Thyroid gland (tissue), 4 donors: ENCODE measurements around the gene RPL34. TPM values are rescaled to one million over a fixed set of nuclear protein-coding genes. Genes with fewer than 3 reads are reported as not detected.
A peak's percentile ranks its signal among the peaks of the same experiment; 100 is the strongest.

Source experiments
- DNase-seq, 2 donors: peaks; one replicate each; pipeline ENCODE4 v3.0.0-alpha.2; 2019
- H3K27ac ChIP-seq, 3 donors: fragments of 200-600 bp; sonication (generic); 1 replicate in 2 of 3; 2 replicates in 1 of 3; pipeline ENCODE4 v1.5.1; 2016 to 2019; ENCODE audit warnings: mild to moderate bottlenecking in 1 of 3, moderate library complexity in 1 of 3
- H3K27me3 ChIP-seq: fragments of 200-600 bp; sonication (generic); one replicate; pipeline ENCODE4 v1.5.1; 2019
- H3K36me3 ChIP-seq, 2 donors: fragments of 200-600 bp; sonication (generic); one replicate each; pipeline ENCODE4 v1.5.1; 2016 to 2019
- H3K4me1 ChIP-seq, 2 donors: fragments of 200-600 bp; sonication (generic); one replicate each; pipeline ENCODE4 v1.5.1; 2017 to 2019
- H3K4me3 ChIP-seq, 3 donors: fragments of 200-600 bp; sonication (generic); replicated peaks in 1 of 3; 1 replicate in 2 of 3; 2 replicates in 1 of 3; pipeline ENCODE4 v1.5.1; 2016; ENCODE audit warnings: mild to moderate bottlenecking in 1 of 3
- H3K9me3 ChIP-seq: fragments of 200-600 bp; sonication (generic); one replicate; pipeline ENCODE4 v1.5.1; 2017
- CTCF ChIP-seq, 6 experiments: fragments of 200-600 bp in 3 of 6; fragments of 450-650 bp in 3 of 6; sonication (generic) in 3 of 6; IDR thresholded peaks; one replicate each; pipeline ENCODE4 v1.5.1; 2016 to 2019; ENCODE audit warnings: antibody characterized with exemption in 6 of 6, mild to moderate bottlenecking in 2 of 6, inconsistent platforms in 1 of 6, moderate library complexity in 1 of 6
- POLR2A ChIP-seq, 2 donors: fragments of 450-650 bp; IDR thresholded peaks; one replicate each; pipeline ENCODE4 v1.6.1; 2017; ENCODE audit warnings: antibody characterized with exemption in 2 of 2, mild to moderate bottlenecking in 2 of 2, moderate library complexity in 1 of 2
- WGBS, 2 donors: methylation state at CpG; one replicate each; pipeline ENCODE4 v1.1.5; 2017; 5-methylcytosine and 5-hydroxymethylcytosine counted together
- intact Hi-C: fragments of 100-400 bp; cut with DNase I; formaldehyde crosslinking; loops from one replicate; pipeline ENCODE4 v1.15.1; 2023
- total RNA-seq, 4 donors: library from RNA; depleted of rRNA; stranded (reverse); fragments of >200 nt; gene quantifications; one replicate each; pipeline ENCODE4 v1.2.3, GENCODE V29; 2016

The RPL34 gene
- total RNA-seq, 4 donors from 2014 or later = 735 to 3,219 (median 917) TPM

GRCh38 chr4:108612365-108612764, 8.0 kb upstream of the RPL34 start:
- TF ChIP-seq POLR2A (IDR thresholded peaks at IDR 0.05) (no peak), CTCF (IDR thresholded peaks at IDR 0.05) (no peak)
- no peak overlapping the region for H3K4me3 ChIP-seq
- H3K27me3 ChIP-seq = no peaks in the 10 kb centered on the region
- no peak overlapping the region for H3K27ac ChIP-seq
- H3K36me3 ChIP-seq = no peaks in the 10 kb centered on the region
- DNase-seq = no peak
- H3K9me3 ChIP-seq = no peaks in the 10 kb centered on the region
- intact Hi-C loops = no loop called here
- 86 to 91% methylated on average over 6 of the region's 6 CpGs for WGBS, 2 donors
- no peaks in the 10 kb centered on the region for H3K4me1 ChIP-seq

- peak overlapping the region in 1 of 3 donors; percentile 42 for H3K27ac ChIP-seq
- intact Hi-C loops = no loop called here
- 80 to 84% methylated on average over 7 of the region's 7 CpGs for WGBS, 2 donors
- H3K4me1 ChIP-seq = peaks cover 7% of the 10 kb centered on the region in 2 donors
- TF ChIP-seq CTCF (IDR thresholded peaks at IDR 0.05) (no peak), POLR2A (IDR thresholded peaks at IDR 0.05) (no peak)
- peak overlapping the region in 2 of 3 donors; percentile 6 to 76 for H3K4me3 ChIP-seq
- DNase-seq = no peak
- H3K9me3 ChIP-seq = no peaks in the 10 kb centered on the region
- H3K27me3 ChIP-seq = no peaks in the 10 kb centered on the region
- peaks cover 22 to 26% of the 10 kb centered on the region in 2 donors for H3K36me3 ChIP-seq
Measured at GRCh38 chr4:108619372-108620100, 840 bp upstream of the RPL34 start.

DNA sequence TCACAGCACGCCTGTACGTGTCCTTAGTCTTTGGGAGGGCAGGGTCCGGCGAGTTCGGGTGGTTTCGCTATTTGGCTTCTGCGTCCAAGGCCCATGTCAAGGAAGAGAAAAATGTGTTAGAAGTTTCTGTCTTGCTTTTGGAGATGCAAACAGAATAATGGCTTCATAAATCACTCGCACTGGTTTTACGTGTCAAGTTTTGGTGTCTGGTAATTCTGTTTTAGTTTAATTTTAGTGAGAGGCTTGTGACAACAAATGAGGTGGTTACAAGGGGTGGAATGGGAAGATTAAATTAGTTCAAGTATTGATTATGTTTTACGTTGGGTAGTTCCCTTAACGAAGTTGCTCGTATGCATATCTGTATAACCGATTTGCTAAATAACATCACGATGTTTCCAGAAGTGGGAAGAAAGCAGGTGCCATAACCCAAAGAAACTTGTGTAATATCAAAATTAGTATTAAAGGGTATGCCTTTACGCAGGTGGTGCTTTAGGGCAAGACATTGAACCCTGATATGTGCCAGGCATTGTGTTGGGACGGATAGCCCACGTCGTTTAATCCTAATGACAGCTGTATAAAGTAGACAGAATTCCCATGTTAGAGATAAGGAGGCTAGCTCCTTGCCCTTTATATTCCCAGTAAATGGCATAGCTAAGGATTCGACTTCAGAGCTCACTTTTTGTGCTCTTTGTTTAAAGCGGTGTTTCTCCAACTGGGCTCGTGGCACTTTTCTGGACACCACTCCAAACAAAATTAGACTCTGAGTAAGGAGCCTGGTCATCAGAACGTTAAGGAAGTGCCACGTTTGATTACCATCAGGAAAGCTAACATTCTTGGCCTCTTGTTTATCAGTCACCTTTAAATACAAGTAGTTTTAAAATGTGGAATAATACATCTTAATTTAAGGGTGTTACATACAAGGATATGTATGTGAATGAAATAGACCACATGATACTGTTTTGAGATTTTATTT, 843 bp downstream of the RPL34 start:
- WGBS, 2 donors = 12 to 14% methylated on average over 23 of the region's 23 CpGs
- Histone ChIP-seq H3K36me3 (peaks cover 39 to 42% of the 10 kb centered on the region in 2 donors), H3K4me3 (peak overlapping the region; percentile 11 to 77 (median 76)), H3K27ac (peak overlapping the region; percentile 81 to 85 (median 84)), H3K4me1 (peaks cover 7% of the 10 kb centered on the region in 2 donors), H3K9me3 (no peaks in the 10 kb centered on the region), H3K27me3 (no peaks in the 10 kb centered on the region)
- TF ChIP-seq CTCF (IDR thresholded peaks at IDR 0.05) = no peak
- no peak for TF ChIP-seq POLR2A (IDR thresholded peaks at IDR 0.05)
- no peak for DNase-seq
- intact Hi-C loops = no loop called here

GRCh38 chr4:108622022-108622421, 1.6 kb downstream of the RPL34 start:
- TF ChIP-seq CTCF (IDR thresholded peaks at IDR 0.05) (no peak), POLR2A (IDR thresholded peaks at IDR 0.05) (no peak)
- H3K9me3 ChIP-seq = no peaks in the 10 kb centered on the region
- 90 to 92% methylated on average over 4 of the region's 4 CpGs for WGBS, 2 donors
- intact Hi-C loops = no loop called here
- peaks cover 47 to 50% of the 10 kb centered on the region in 2 donors for H3K36me3 ChIP-seq
- peaks cover 7% of the 10 kb centered on the region in 2 donors for H3K4me1 ChIP-seq
- no peak for DNase-seq
- H3K27me3 ChIP-seq = no peaks in the 10 kb centered on the region
- H3K27ac ChIP-seq = no peak overlapping the region
- H3K4me3 ChIP-seq = no peak overlapping the region
